ENCODE data around the gene PRR29. TPM values are rescaled to one million over a fixed set of nuclear protein-coding genes. Genes with fewer than 3 reads are reported as not detected.

The PRR29 gene
- polyA plus RNA-seq, 1 of the 3 experiments (the other 2 are of a cell fraction), result 2.7 TPM

- Histone ChIP-seq H3K79me2 (ENCODE audit: insufficient read depth) (no peaks in the 10 kb centered on the region), H4K20me1 (ENCODE audit: insufficient read depth) (no peaks in the 10 kb centered on the region), H3F3A (replicated peaks; ENCODE audit: insufficient read depth) (peaks cover 4% of the 10 kb centered on the region), H3K9ac (no peak within 1 kb of the TSS), H3K4me3 (ENCODE audit: low read depth in 2 of 2, low read length in 1 of 2) (no peak within 1 kb of the TSS), H3K9me3 (no peaks in the 10 kb centered on the region), H3K4me2 (no peak within 1 kb of the TSS), H3K27me3 (ENCODE audit: insufficient read depth) (no peaks in the 10 kb centered on the region), H3K27ac (ENCODE audit: low read depth in 2 of 2, low read length in 1 of 2) (no peak within 1 kb of the TSS), H3K36me3 (replicated peaks in 1 of 2; ENCODE audit: control insufficient read depth in 1 of 2, insufficient read depth in 2 of 2, low read length in 1 of 2) (no peaks in the 10 kb centered on the region), H3K9me2 (no peaks in the 10 kb centered on the region), H3K4me1 (ENCODE audit: control insufficient read depth in 1 of 2, insufficient read depth in 2 of 2, low read depth in 1 of 2, low read length in 1 of 2) (no peaks in the 10 kb centered on the region), H2AFZ (ENCODE audit: low read depth) (no peak within 1 kb of the TSS)
- TF ChIP-seq ZBTB33 (IDR thresholded peaks at IDR 0.05; ENCODE audit: borderline replicate concordance, low read depth), result no peak
- POLR2A ChIA-PET, result interaction anchor here (1.2 kb wide), 1 partner anchor 126 kb away, joined by 3 read pairs; no protein-coding TSS in a partner anchor
- CTCF ChIA-PET, result interaction anchor here (0.7 to 17.1 kb wide), 13 partner anchors 8 to 262 kb away, joined by 3 to 810 read pairs (median 4); partner anchors contain the start of genes CSHL1, ERN1 and GH1
- WGBS (ENCODE audit: low lambda C conversion rate), result 68% methylated on average over 23 of the region's 23 CpGs
- DNase-seq, result no peak
Observed at GRCh38 chr17:64020056-64020766, 22.1 kb downstream of the PRR29 start, which contains the start of gene ICAM2. Gene ICAM2, minus strand, starts transcription at chr17:64020633. Its CDS starts 13,942 bp downstream, at chr17:64006691.

GRCh38 chr17:64022611-64023063 lies 24.5 kb downstream of the PRR29 start:
- Histone ChIP-seq H3K9ac (no peak overlapping the region), H3K4me2 (no peak overlapping the region), H3K27me3 (ENCODE audit: insufficient read depth) (no peaks in the 10 kb centered on the region), H3K4me3 (ENCODE audit: low read depth in 2 of 2, low read length in 1 of 2) (no peak overlapping the region), H3K9me3 (no peaks in the 10 kb centered on the region), H3K4me1 (ENCODE audit: control insufficient read depth in 1 of 2, insufficient read depth in 2 of 2, low read depth in 1 of 2, low read length in 1 of 2) (no peaks in the 10 kb centered on the region), H4K20me1 (ENCODE audit: insufficient read depth) (no peaks in the 10 kb centered on the region), H3K79me2 (ENCODE audit: insufficient read depth) (no peaks in the 10 kb centered on the region), H3K36me3 (replicated peaks in 1 of 2; ENCODE audit: control insufficient read depth in 1 of 2, insufficient read depth in 2 of 2, low read length in 1 of 2) (no peaks in the 10 kb centered on the region), H3K9me2 (no peaks in the 10 kb centered on the region), H3F3A (replicated peaks; ENCODE audit: insufficient read depth) (peaks cover 4% of the 10 kb centered on the region), H3K27ac (ENCODE audit: low read depth in 2 of 2, low read length in 1 of 2) (no peak overlapping the region), H2AFZ (ENCODE audit: low read depth) (no peak overlapping the region)
- POLR2A ChIA-PET, result no interaction called here
- no peak for DNase-seq
- WGBS (ENCODE audit: low lambda C conversion rate), result 69% methylated on average over 5 of the region's 5 CpGs
- CTCF ChIA-PET, result interaction anchor here (0.6 to 17.1 kb wide), 9 partner anchors 13 to 1149 kb away, joined by 3 to 810 read pairs (median 4); partner anchors contain the start of genes ERN1 and GH1
- TF ChIP-seq ELF1 (IDR thresholded peaks at IDR 0.05) (no peak), NRF1 (IDR thresholded peaks at IDR 0.05; ENCODE audit: low read depth, low read length) (no peak), GABPA (IDR thresholded peaks at IDR 0.05; ENCODE audit: low read depth) (no peak), YY1 (IDR thresholded peaks at IDR 0.05; ENCODE audit: low read depth) (no peak), PBX3 (IDR thresholded peaks at IDR 0.05) (no peak), SMC3 (IDR thresholded peaks at IDR 0.05; ENCODE audit: low read depth, low read length) (no peak), RXRA (IDR thresholded peaks at IDR 0.05; ENCODE audit: borderline replicate concordance, low read depth) (no peak), TCF12 (IDR thresholded peaks at IDR 0.05) (no peak), SIN3A (IDR thresholded peaks at IDR 0.05; ENCODE audit: borderline replicate concordance, low read depth, low read length) (no peak), EP300 (IDR thresholded peaks at IDR 0.05; ENCODE audit: borderline replicate concordance in 1 of 2, low read depth in 1 of 2, low read length in 1 of 2) (no peak), POLR2AphosphoS5 (IDR thresholded peaks at IDR 0.05; ENCODE audit: low read depth, low read length) (no peak), TEAD4 (IDR thresholded peaks at IDR 0.05; ENCODE audit: borderline replicate concordance, insufficient read depth) (no peak), FOXJ3 (CRISPR knock-in tag; IDR thresholded peaks at IDR 0.05) (no peak), ZBTB33 (IDR thresholded peaks at IDR 0.05; ENCODE audit: borderline replicate concordance, low read depth) (no peak), MXI1 (IDR thresholded peaks at IDR 0.05; ENCODE audit: low read depth, low read length) (no peak), NFIC (IDR thresholded peaks at IDR 0.05; ENCODE audit: borderline replicate concordance) (no peak), GATA2 (CRISPR knock-in tag; IDR thresholded peaks at IDR 0.05) (no peak), USF1 (IDR thresholded peaks at IDR 0.05; ENCODE audit: borderline replicate concordance, low read depth) (no peak)

Measured in SK-N-SH (cell line).